Smooth muscle cell (in vitro differentiated cells): ENCODE data around the gene TM9SF1. TPM values are rescaled to one million over a fixed set of nuclear protein-coding genes. Genes with fewer than 3 reads are reported as not detected.

Experiments used
- DNase-seq: peaks from one replicate; lab custom pipeline; 2025; ENCODE audit not compliant: unreplicated experiment; lab: John Stamatoyannopoulos, UW
- H2AFZ ChIP-seq: fragments of 200-600 bp; sonication (generic); 2 replicates; pipeline ENCODE4 v1.6.0; 2016; ENCODE audit warnings: antibody characterized with exemption, low read depth, mild to moderate bottlenecking
- H3F3A ChIP-seq: fragments of 200-600 bp; sonication (generic); 2 replicates; pipeline ENCODE4 v1.6.0; 2017; ENCODE audit warnings: antibody characterized with exemption, low read depth
- H3K27ac ChIP-seq: fragments of 200-600 bp; sonication (generic); 2 replicates; pipeline ENCODE4 v1.5.1; 2016; ENCODE audit warnings: low read depth, mild to moderate bottlenecking
- H3K27me3 ChIP-seq: fragments of 200-600 bp; sonication (generic); 2 replicates; pipeline ENCODE4 v1.6.1; 2016; ENCODE audit warnings: low read depth, mild to moderate bottlenecking
- H3K36me3 ChIP-seq: fragments of 200-600 bp; sonication (generic); 2 replicates; pipeline ENCODE4 v1.5.1; 2016; ENCODE audit warnings: low read depth
- H3K4me1 ChIP-seq: fragments of 200-600 bp; sonication (generic); 2 replicates; pipeline ENCODE4 v1.5.1; 2016; ENCODE audit warnings: low read depth
- H3K4me2 ChIP-seq: fragments of 200-600 bp; sonication (generic); 2 replicates; pipeline ENCODE4 v1.6.0; 2016; ENCODE audit warnings: mild to moderate bottlenecking
- H3K4me3 ChIP-seq: fragments of 200-600 bp; sonication (generic); 2 replicates; pipeline ENCODE4 v1.5.1; 2016; ENCODE audit warnings: mild to moderate bottlenecking
- H3K79me2 ChIP-seq: fragments of 200-600 bp; sonication (generic); 2 replicates; pipeline ENCODE4 v1.6.0; 2016; ENCODE audit warnings: low read depth, mild to moderate bottlenecking
- H3K9ac ChIP-seq: fragments of 200-600 bp; sonication (generic); 2 replicates; pipeline ENCODE4 v1.6.0; 2016; ENCODE audit warnings: low read depth
- H3K9me3 ChIP-seq: fragments of 200-600 bp; sonication (generic); replicated peaks from 2 replicates; pipeline ENCODE4 v1.5.1; 2016; ENCODE audit warnings: low read depth
- H4K20me1 ChIP-seq: fragments of 200-600 bp; sonication (generic); 2 replicates; pipeline ENCODE4 v1.6.0; 2016; ENCODE audit warnings: low read depth
- WGBS: methylation state at CpG from one replicate; pipeline ENCODE4 v1.1.7; 2016; ENCODE audit warnings: low lambda C conversion rate; 5-methylcytosine and 5-hydroxymethylcytosine counted together
- polyA plus RNA-seq: library from polyadenylated mRNA; unstranded; fragments of >200 nt; fragmentation: Nextera tagmentation; extraction: Ambion mirVana; gene quantifications from 2 replicates; pipeline ENCODE4 v1.2.1, GENCODE V29; 2016
- total RNA-seq: library from RNA; depleted of rRNA; stranded (reverse); fragments of >200 nt; gene quantifications from 2 replicates; pipeline ENCODE4 v1.2.3, GENCODE V29; 2014
- TF ChIP-seq, protein P1 (sequence below): fragments of 200-600 bp; sonication (generic); IDR thresholded peaks from 2 replicates; pipeline ENCODE4 v1.5.1; 2017; ENCODE audit warnings: borderline replicate concordance, mild to moderate bottlenecking, antibody characterized with exemption; ENCODE audit not compliant: insufficient read depth, poor library complexity, severe bottlenecking

TM9SF1 gene
- total and polyA plus RNA-seq, 2 experiments from 2014 or later = 66.6 to 86.5 TPM

DNA sequence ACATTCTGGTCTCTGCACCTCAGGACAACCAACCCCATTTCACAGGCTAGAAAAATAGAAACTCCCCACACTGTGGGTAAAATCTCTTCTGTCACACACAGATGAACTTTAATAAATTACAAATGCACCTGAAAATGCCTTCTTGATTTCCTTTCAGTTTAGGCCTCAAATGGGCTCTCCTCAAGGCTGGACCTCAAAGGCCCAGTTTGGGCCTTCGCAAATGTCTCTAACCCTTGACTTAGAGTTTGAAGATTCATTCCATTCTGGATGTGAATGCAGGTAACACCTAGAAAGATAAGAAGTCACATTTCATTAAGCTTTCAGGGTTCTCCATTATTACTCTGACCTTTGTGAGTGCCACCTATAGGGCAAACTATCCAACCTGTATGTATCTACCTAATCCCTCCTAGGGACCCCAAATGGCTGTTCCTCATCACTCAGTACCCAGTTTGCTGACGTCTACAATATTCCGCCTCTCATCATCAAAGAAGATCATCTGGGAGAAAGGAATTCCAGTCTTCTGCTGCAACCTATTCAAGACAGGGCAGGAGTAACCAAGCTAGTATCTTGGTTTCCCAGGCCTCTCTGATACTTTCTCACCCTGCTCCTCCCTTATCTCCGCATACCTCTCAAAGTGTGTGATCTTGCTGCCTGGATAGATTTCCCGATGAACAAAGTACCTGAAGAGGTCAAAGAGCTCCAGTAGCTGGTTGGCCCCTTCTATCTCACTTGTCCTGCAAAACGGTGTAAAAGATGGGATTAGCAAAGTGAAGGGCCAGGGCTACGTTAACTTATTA is 18.8 kb upstream of the TM9SF1 start:
- peak overlapping the region; percentile 99 for H3K27ac ChIP-seq
- 95% methylated on average over 7 of the region's 7 CpGs for WGBS
- H3K4me3 ChIP-seq = peak overlapping the region; percentile 56
- no peaks in the 10 kb centered on the region for H4K20me1 ChIP-seq
- H3K36me3 ChIP-seq = no peaks in the 10 kb centered on the region
- no peaks in the 10 kb centered on the region for H3K27me3 ChIP-seq
- peak overlapping the region; percentile 20 for H2AFZ ChIP-seq
- H3K79me2 ChIP-seq = peaks cover 6% of the 10 kb centered on the region
- TF ChIP-seq, protein P1, sequence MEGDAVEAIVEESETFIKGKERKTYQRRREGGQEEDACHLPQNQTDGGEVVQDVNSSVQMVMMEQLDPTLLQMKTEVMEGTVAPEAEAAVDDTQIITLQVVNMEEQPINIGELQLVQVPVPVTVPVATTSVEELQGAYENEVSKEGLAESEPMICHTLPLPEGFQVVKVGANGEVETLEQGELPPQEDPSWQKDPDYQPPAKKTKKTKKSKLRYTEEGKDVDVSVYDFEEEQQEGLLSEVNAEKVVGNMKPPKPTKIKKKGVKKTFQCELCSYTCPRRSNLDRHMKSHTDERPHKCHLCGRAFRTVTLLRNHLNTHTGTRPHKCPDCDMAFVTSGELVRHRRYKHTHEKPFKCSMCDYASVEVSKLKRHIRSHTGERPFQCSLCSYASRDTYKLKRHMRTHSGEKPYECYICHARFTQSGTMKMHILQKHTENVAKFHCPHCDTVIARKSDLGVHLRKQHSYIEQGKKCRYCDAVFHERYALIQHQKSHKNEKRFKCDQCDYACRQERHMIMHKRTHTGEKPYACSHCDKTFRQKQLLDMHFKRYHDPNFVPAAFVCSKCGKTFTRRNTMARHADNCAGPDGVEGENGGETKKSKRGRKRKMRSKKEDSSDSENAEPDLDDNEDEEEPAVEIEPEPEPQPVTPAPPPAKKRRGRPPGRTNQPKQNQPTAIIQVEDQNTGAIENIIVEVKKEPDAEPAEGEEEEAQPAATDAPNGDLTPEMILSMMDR = no peak
- peaks cover 4% of the 10 kb centered on the region for H3F3A ChIP-seq
- H3K9me3 ChIP-seq = no peaks in the 10 kb centered on the region
- peak overlapping the region; percentile 93 for H3K4me2 ChIP-seq
- no peak for DNase-seq
- peaks cover 3% of the 10 kb centered on the region for H3K4me1 ChIP-seq
- H3K9ac ChIP-seq = peak overlapping the region; percentile 73

DNA sequence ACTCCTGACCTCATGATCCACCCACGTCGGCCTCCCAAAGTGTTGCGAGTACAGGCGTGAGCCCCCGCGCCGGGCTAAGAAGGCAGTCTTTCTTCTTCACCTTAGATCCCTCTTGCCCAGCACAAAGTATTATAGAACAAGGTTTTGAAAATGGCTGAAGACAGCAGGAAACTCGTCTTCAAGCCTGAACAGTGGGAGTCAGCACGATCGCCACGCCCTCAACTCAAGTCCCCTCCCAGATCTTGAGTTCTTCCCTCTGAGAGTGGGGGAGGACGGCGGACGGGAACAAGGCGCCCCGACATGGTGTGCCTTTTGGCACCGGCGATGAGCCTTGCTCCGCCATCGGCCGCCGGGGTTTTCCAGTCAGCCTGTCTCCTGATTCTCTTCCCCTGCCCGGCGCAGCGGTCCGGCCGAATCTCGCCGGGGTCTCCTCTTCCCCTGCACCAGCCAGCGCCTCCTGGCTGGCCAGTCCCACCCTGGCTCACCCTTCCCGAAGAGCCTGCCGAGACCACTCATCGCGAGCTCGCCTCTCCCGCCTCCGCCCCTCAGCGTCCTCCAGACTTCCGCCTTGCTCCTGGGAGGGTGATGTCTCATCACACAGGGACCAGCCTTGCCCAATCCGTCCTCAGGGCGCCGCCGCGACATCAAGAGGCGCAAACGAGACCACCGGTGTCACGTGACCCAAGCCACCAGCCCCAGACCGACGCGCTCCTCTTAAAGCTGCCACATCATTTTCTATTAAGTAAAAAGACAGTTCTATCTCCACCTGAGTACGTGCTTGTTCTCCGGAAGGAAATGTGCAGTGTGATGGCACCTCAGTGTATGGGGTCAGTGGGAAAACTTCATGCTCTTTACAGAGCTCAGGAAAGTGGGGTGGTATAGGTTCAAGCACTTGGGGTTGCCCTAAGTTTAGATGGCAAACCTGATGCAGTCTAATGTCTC is 18.0 kb upstream of the TM9SF1 start, which contains the start of gene CHMP4A:
CHMP4A (minus strand) TSS at position 565 of the 942 bp plus-strand sequence; CDS start at position 516, 49 bp downstream.
- WGBS = 1% methylated on average over 51 of the region's 53 CpGs
- TF ChIP-seq, protein P1 = no peak
- Histone ChIP-seq H3K4me1 (peaks cover 3% of the 10 kb centered on the region), H3K27ac (peak within 1 kb of the TSS; percentile 99), H3K9me3 (no peaks in the 10 kb centered on the region), H3K36me3 (no peaks in the 10 kb centered on the region), H3K27me3 (no peaks in the 10 kb centered on the region), H3K4me3 (peak within 1 kb of the TSS; percentile 56), H4K20me1 (no peaks in the 10 kb centered on the region), H3K79me2 (peaks cover 6% of the 10 kb centered on the region), H3K4me2 (peak within 1 kb of the TSS; percentile 93), H2AFZ (peak within 1 kb of the TSS; percentile 84), H3F3A (peaks cover 4% of the 10 kb centered on the region), H3K9ac (peak within 1 kb of the TSS; percentile 96)
- peak; percentile 88 for DNase-seq

DNA sequence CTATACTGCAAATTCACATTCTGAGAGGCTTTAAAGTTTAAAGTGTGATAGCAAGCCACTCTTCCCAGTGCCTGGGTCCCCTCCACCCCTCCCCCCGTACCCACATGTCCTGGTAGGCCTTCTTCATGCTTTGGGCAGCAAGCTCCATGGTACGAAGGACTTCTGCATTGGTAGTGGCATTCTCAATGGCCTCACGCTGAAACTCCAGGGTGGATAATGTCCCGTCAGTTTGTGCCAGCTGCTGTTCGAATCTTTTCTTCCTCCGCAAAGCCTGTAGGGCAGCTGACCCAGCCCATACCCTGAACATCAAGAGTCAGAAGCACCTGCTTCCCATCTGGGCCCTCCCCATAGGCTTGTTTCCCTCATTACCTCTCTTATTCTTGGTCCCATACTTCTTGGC is 16.1 kb upstream of the TM9SF1 start:
- Histone ChIP-seq H3K9me3 (no peaks in the 10 kb centered on the region), H3K9ac (no peak overlapping the region), H3F3A (peaks cover 1% of the 10 kb centered on the region), H3K79me2 (peaks cover 6% of the 10 kb centered on the region), H4K20me1 (no peaks in the 10 kb centered on the region), H3K27me3 (no peaks in the 10 kb centered on the region), H3K27ac (no peak overlapping the region), H3K36me3 (no peaks in the 10 kb centered on the region), H3K4me3 (no peak overlapping the region), H3K4me2 (no peak overlapping the region), H2AFZ (no peak overlapping the region), H3K4me1 (peaks cover 3% of the 10 kb centered on the region)
- 99% methylated on average over 6 of the region's 6 CpGs for WGBS
- TF ChIP-seq, protein P1 = no peak
- DNase-seq = no peak
